K562 (cell line): ENCODE results near the gene CA5B. TPM values are rescaled to one million over a fixed set of nuclear protein-coding genes. Genes with fewer than 3 reads are reported as not detected.
A peak's percentile ranks its signal among the peaks of the same experiment; 100 is the strongest.

Experiments used
- NUFIP1 ChIP-seq: fragments of 450-650 bp; IDR thresholded peaks from 2 replicates; pipeline ENCODE4 v1.6.1; 2018; ENCODE audit not compliant: partially characterized antibody
- SRSF7 ChIP-seq: fragments of 200-400 bp; formaldehyde crosslinking; optimal IDR thresholded peaks from 2 replicates; pipeline ENCODE3; 2017; ENCODE audit warnings: mild to moderate bottlenecking, low read depth, low read length
- ZKSCAN8 ChIP-seq: fragments of 200-800 bp; sonication (Bioruptor generic); IDR thresholded peaks from 2 replicates; pipeline ENCODE4 v1.6.1; 2016; ENCODE audit warnings: missing genetic modification characterization, missing compliant biosample characterization
- polyA plus RNA-seq, 8 experiments: library from polyadenylated mRNA; depleted of rRNA in 4 of 8; stranded (reverse) in 5 of 8; unstranded in 3 of 8; fragments of >200 nt; fragmentation: Nextera tagmentation in 2 of 8; fragmentation: Illumina TruSeq in 1 of 8; extraction: Ambion mirVana in 2 of 8; extraction: Trizol in 1 of 8; gene quantifications; 2 replicates each; pipeline versions ENCODE4 v1.2.1 to v1.2.3, GENCODE V29; 2011 to 2014; ENCODE audit warnings: inconsistent platforms in 1 of 8, missing spikeins in 1 of 8
- total RNA-seq, 7 experiments: library from RNA; depleted of rRNA in 6 of 7; stranded (reverse); fragments of >200 nt in 6 of 7; fragmentation: Illumina TruSeq in 2 of 7; extraction: Trizol in 2 of 7; gene quantifications; 2 replicates each; pipeline versions ENCODE4 v1.2.1 to v1.2.3, GENCODE V29; 2011 to 2021; ENCODE audit warnings: low replicate concordance in 1 of 7
- TF ChIP-seq, protein P1 (sequence below), 2 experiments: IDR thresholded peaks in 1 of 2; conservative IDR thresholded peaks in 1 of 2; 2 replicates each; pipeline ENCODE4 v1.6.1; 2016; ENCODE audit warnings: low read depth in 2 of 2, mild to moderate bottlenecking in 1 of 2, missing compliant biosample characterization in 1 of 2, missing genetic modification characterization in 1 of 2, moderate library complexity in 1 of 2
- TF ChIP-seq, protein P2 (sequence below): fragments of 450-650 bp; IDR thresholded peaks from 2 replicates; pipeline ENCODE4 v1.6.1; 2016; ENCODE audit warnings: borderline replicate concordance
- TF ChIP-seq, protein P3 (sequence below), 2 experiments: fragments of 200-800 bp in 1 of 2; sonication (Bioruptor generic) in 1 of 2; sonication (generic) in 1 of 2; formaldehyde crosslinking in 1 of 2; IDR thresholded peaks in 1 of 2; conservative IDR thresholded peaks in 1 of 2; 2 replicates each; pipeline versions ENCODE4 v1.5.0 to v1.6.1; 2016 to 2020; ENCODE audit warnings: missing compliant biosample characterization in 1 of 2, missing genetic modification characterization in 1 of 2, missing genetic modification reagents in 1 of 2

The CA5B gene
- total and polyA plus RNA-seq, 9 of the 15 experiments (the other 6 are each of a cell fraction or from before 2014, with no cell fraction given), result 0.55 to 3.7 (median 2.6) TPM

DNA sequence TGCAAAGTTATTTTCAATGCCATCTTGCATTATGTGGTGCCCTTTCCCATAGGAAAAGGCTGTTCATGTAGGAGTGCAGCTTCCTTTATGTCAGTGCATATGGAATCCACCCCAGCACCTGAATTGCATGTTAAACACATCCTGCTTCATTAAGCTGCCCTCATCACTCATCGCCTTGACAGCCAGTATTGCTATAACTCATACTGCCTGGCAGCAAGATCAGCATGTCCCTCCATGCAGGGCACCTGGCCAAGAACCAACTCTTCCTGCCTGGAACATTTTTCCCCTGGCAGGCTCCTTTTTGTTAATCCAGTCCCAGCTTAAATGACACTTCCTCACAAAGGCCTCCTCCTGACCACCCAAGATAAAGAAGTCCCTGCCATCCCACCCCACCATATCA, 23.5 kb upstream of the CA5B start (continued):
- TF ChIP-seq, protein P1, sequence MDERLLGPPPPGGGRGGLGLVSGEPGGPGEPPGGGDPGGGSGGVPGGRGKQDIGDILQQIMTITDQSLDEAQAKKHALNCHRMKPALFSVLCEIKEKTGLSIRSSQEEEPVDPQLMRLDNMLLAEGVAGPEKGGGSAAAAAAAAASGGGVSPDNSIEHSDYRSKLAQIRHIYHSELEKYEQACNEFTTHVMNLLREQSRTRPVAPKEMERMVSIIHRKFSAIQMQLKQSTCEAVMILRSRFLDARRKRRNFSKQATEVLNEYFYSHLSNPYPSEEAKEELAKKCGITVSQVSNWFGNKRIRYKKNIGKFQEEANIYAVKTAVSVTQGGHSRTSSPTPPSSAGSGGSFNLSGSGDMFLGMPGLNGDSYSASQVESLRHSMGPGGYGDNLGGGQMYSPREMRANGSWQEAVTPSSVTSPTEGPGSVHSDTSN (CRISPR knock-in tag; IDR thresholded peaks at IDR 0.05; ENCODE audit: low read depth), result no peak
- TF ChIP-seq, protein P1 (tag; conservative IDR thresholded peaks at IDR 0.05; ENCODE audit: low read depth), result peak; percentile 79
- TF ChIP-seq SRSF7 (no peak), ZKSCAN8 (CRISPR knock-in tag) (no peak), NUFIP1 (no peak)
- TF ChIP-seq, protein P2, sequence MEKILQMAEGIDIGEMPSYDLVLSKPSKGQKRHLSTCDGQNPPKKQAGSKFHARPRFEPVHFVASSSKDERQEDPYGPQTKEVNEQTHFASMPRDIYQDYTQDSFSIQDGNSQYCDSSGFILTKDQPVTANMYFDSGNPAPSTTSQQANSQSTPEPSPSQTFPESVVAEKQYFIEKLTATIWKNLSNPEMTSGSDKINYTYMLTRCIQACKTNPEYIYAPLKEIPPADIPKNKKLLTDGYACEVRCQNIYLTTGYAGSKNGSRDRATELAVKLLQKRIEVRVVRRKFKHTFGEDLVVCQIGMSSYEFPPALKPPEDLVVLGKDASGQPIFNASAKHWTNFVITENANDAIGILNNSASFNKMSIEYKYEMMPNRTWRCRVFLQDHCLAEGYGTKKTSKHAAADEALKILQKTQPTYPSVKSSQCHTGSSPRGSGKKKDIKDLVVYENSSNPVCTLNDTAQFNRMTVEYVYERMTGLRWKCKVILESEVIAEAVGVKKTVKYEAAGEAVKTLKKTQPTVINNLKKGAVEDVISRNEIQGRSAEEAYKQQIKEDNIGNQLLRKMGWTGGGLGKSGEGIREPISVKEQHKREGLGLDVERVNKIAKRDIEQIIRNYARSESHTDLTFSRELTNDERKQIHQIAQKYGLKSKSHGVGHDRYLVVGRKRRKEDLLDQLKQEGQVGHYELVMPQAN, result no peak
- TF ChIP-seq, protein P3, sequence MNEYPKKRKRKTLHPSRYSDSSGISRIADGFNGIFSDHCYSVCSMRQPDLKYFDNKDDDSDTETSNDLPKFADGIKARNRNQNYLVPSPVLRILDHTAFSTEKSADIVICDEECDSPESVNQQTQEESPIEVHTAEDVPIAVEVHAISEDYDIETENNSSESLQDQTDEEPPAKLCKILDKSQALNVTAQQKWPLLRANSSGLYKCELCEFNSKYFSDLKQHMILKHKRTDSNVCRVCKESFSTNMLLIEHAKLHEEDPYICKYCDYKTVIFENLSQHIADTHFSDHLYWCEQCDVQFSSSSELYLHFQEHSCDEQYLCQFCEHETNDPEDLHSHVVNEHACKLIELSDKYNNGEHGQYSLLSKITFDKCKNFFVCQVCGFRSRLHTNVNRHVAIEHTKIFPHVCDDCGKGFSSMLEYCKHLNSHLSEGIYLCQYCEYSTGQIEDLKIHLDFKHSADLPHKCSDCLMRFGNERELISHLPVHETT (CRISPR knock-in tag; conservative IDR thresholded peaks at IDR 0.05 in 1 of 2, IDR thresholded peaks at IDR 0.05 in 1 of 2), result no peak
